Lower lobe of right lung (tissue), 2 donors: ENCODE measurements around the gene C21orf58. TPM values are rescaled to one million over a fixed set of nuclear protein-coding genes. Genes with fewer than 3 reads are reported as not detected.

Experiments used
- ATAC-seq, 2 donors: fragments of 200-7000 bp; cut with Tn5 transposase; one replicate each; pipeline ENCODE4 v1.9.1; 2020 to 2022; ENCODE audit warnings: mild to moderate bottlenecking in 2 of 2, moderate library complexity in 2 of 2
- DNase-seq: peaks from one replicate; pipeline ENCODE4 v3.0.0-alpha.2; 2020
- H3K27ac ChIP-seq: fragments of 200-600 bp; one replicate; pipeline ENCODE4 v1.8.0; 2022
- H3K27me3 ChIP-seq: fragments of 200-600 bp; one replicate; pipeline ENCODE4 v1.8.0; 2022; ENCODE audit warnings: low read depth
- H3K36me3 ChIP-seq: fragments of 200-600 bp; one replicate; pipeline ENCODE4 v1.8.0; 2022; ENCODE audit warnings: mild to moderate bottlenecking
- H3K4me1 ChIP-seq: fragments of 200-600 bp; one replicate; pipeline ENCODE4 v1.8.0; 2022
- H3K4me3 ChIP-seq: fragments of 200-600 bp; one replicate; pipeline ENCODE4 v1.8.0; 2022; ENCODE audit warnings: mild to moderate bottlenecking
- H3K9me3 ChIP-seq: fragments of 200-600 bp; one replicate; pipeline ENCODE4 v1.8.0; 2022
- intact Hi-C: fragments of 100-400 bp; cut with DNase I; formaldehyde crosslinking; loops from one replicate; pipeline ENCODE4 v1.11.0; 2022
- total RNA-seq: library from RNA; stranded (reverse); fragmentation: NEBNext Ultra II Directional; extraction: Animal tissue kit (Norgen Biotek cat#: 25700); gene quantifications from one replicate; pipeline ENCODE4 v1.2.1, GENCODE V29; 2021
- TF ChIP-seq, protein P1 (sequence below): fragments of 200-600 bp; IDR thresholded peaks from one replicate; pipeline ENCODE4 v1.8.0; 2022; ENCODE audit warnings: antibody characterized with exemption, mild to moderate bottlenecking
- donor health status: DM: no; HTN: yes; CAD: no; lungs with severe emphysema.

Gene C21orf58
- total RNA-seq, 1 donor from 2014 or later: 9.5 TPM

- peak overlapping the region; percentile 96 for H3K4me3 ChIP-seq
- H3K27ac ChIP-seq: peak overlapping the region; percentile 97
Measured at GRCh38 chr21:46284733-46285132, 38.9 kb downstream of the C21orf58 start.

DNA sequence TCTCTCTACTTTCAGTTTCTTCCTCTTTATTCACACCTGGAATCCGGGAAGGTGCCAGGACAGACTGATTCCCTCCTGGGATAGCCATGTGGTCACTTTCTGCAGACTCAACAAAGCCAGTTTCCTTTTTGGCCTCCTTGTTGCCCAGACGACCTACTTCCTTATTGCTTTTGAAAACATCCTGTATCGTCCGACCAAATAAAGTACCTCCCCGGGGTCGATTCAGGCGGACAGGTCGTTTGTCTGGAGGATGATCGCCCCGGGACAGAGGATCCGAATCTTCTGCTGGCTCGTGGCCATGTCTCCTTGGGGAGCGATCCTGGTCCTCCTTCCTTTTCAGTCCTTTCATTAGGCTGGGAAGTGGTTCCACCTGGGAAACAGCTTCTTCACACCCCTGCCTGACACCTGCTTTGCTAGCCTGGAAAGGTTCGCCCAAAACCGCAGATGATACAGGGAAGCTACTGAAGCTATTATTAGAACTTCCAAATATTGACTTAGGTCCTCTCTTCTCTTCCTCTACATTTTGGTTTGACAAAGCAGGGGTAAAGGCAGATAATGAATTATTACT is 39.5 kb downstream of the C21orf58 start:
- no peaks in the 10 kb centered on the region for H3K27me3 ChIP-seq
- intact Hi-C loops: no loop called here
- TF ChIP-seq, protein P1, sequence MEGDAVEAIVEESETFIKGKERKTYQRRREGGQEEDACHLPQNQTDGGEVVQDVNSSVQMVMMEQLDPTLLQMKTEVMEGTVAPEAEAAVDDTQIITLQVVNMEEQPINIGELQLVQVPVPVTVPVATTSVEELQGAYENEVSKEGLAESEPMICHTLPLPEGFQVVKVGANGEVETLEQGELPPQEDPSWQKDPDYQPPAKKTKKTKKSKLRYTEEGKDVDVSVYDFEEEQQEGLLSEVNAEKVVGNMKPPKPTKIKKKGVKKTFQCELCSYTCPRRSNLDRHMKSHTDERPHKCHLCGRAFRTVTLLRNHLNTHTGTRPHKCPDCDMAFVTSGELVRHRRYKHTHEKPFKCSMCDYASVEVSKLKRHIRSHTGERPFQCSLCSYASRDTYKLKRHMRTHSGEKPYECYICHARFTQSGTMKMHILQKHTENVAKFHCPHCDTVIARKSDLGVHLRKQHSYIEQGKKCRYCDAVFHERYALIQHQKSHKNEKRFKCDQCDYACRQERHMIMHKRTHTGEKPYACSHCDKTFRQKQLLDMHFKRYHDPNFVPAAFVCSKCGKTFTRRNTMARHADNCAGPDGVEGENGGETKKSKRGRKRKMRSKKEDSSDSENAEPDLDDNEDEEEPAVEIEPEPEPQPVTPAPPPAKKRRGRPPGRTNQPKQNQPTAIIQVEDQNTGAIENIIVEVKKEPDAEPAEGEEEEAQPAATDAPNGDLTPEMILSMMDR: no peak
- peak overlapping the region; percentile 4 for H3K4me3 ChIP-seq
- no peaks in the 10 kb centered on the region for H3K9me3 ChIP-seq
- H3K27ac ChIP-seq: peak overlapping the region; percentile 97
- H3K4me1 ChIP-seq: peaks cover 67% of the 10 kb centered on the region
- H3K36me3 ChIP-seq: peaks cover 52% of the 10 kb centered on the region
- ATAC-seq (no peak), DNase-seq (no peak)

More at GRCh38 chr21:46284733-46285132, 38.9 kb downstream of the C21orf58 start:
- DNase-seq (no peak), ATAC-seq (no peak)
- intact Hi-C loops: no loop called here
- Histone ChIP-seq H3K36me3 (peaks cover 47% of the 10 kb centered on the region), H3K27me3 (no peaks in the 10 kb centered on the region), H3K9me3 (no peaks in the 10 kb centered on the region), H3K4me1 (peaks cover 67% of the 10 kb centered on the region)
- TF ChIP-seq, protein P1: no peak

GRCh38 chr21:46274797-46275390 is 48.8 kb downstream of the C21orf58 start:
- intact Hi-C loops: no loop called here
- no peaks in the 10 kb centered on the region for H3K4me1 ChIP-seq
- no peak for ATAC-seq
- no peak for DNase-seq
- H3K27ac ChIP-seq: no peak overlapping the region
- peaks cover 100% of the 10 kb centered on the region for H3K36me3 ChIP-seq
- TF ChIP-seq, protein P1: no peak
- H3K27me3 ChIP-seq: no peaks in the 10 kb centered on the region
- no peaks in the 10 kb centered on the region for H3K9me3 ChIP-seq
- H3K4me3 ChIP-seq: no peak overlapping the region

- Histone ChIP-seq H3K36me3 (peaks cover 100% of the 10 kb centered on the region), H3K27ac (no peak overlapping the region), H3K4me3 (no peak overlapping the region), H3K27me3 (no peaks in the 10 kb centered on the region), H3K9me3 (no peaks in the 10 kb centered on the region), H3K4me1 (no peaks in the 10 kb centered on the region)
- intact Hi-C loops: no loop called here
- ATAC-seq: no peak
- TF ChIP-seq, protein P1: no peak
- DNase-seq: no peak
Measured at GRCh38 chr21:46273341-46273740, 50.3 kb downstream of the C21orf58 start.

- Histone ChIP-seq H3K36me3 (peaks cover 100% of the 10 kb centered on the region), H3K27ac (no peak overlapping the region), H3K4me1 (no peaks in the 10 kb centered on the region), H3K9me3 (no peaks in the 10 kb centered on the region), H3K4me3 (no peak overlapping the region), H3K27me3 (no peaks in the 10 kb centered on the region)
- ATAC-seq: no peak
- TF ChIP-seq, protein P1: no peak
- no peak for DNase-seq
- intact Hi-C loops: no loop called here
Measured at GRCh38 chr21:46269466-46269865, 54.2 kb downstream of the C21orf58 start.
